Right lung (tissue), 5 donors: Measurements from ENCODE around the gene PLEKHA5. TPM values are rescaled to one million over a fixed set of nuclear protein-coding genes. Genes with fewer than 3 reads are reported as not detected.
"Not testable (repeated sequence)": the region's sequence is repeated elsewhere in the genome, so short reads cannot be mapped to it uniquely, and the experiment has no call there.

Experiments used
- DNase-seq, 2 donors: peaks; one replicate each; pipeline ENCODE4 v3.0.0-alpha.2; 2013
- polyA plus RNA-seq, 5 donors: library from polyadenylated mRNA; unstranded; fragments of 120-200 nt; gene quantifications; one replicate each; pipeline versions ENCODE4 v1.2.1 to v1.2.3, GENCODE V29; 2013; ENCODE audit warnings: inconsistent platforms in 1 of 5, low replicate concordance in 1 of 5; ENCODE audit not compliant: insufficient read length in 5 of 5, insufficient read depth in 1 of 5

The PLEKHA5 gene
- polyA plus RNA-seq, 5 donors, result 25.6 to 45.5 (median 38.3) TPM

DNA sequence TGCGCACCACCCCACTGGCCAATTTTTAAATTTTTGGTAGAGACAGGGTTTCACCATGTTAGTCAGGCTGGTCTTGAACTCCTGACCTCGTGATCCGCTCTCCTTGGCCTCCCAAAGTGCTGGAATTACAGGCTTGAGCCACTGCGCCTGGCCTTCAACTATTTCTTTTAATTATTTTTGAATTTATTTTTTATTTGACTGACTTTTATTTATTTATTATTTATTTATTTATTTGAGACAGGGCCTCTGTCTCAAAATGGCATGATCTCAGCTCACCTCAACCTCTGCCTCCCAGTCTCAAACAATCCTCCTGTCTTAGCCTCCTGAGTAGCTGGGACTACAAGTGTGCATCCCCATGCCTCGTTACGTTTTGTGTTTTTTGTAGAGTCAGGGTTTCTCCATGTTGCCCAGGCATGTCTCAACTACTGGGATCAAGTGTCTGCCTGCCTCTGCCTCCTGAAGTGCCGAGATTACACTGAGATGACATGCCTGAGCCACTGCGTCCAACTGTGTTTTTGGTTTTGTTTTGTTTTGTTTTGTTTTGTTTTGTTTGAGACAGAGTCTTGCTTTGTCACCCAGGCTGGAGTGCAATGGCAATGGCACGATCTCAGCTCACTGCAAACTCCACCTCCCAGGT, 271.2 kb downstream of the PLEKHA5 start:
- not testable (repeated sequence) for DNase-seq

DNA sequence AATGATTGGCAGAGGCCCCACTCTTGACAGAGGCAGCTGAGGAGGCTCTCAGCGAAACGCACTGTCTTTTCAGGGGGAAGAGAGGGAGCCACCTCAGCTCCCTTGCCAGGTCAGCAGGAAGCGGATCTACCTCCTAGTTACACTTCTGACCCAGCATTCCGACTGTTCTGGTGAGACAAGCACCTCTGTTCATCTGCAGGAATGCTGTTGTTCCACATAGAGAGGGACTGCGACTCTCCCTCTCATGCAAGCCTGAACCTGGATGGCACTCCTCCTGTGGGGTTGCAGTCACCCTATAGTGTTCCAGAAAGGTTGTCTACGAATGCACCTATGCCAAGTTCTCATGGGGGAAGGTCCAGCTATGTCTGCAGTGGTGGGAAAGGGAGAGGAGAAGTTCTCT, 272.7 kb downstream of the PLEKHA5 start:
- DNase-seq, result no peak

DNA sequence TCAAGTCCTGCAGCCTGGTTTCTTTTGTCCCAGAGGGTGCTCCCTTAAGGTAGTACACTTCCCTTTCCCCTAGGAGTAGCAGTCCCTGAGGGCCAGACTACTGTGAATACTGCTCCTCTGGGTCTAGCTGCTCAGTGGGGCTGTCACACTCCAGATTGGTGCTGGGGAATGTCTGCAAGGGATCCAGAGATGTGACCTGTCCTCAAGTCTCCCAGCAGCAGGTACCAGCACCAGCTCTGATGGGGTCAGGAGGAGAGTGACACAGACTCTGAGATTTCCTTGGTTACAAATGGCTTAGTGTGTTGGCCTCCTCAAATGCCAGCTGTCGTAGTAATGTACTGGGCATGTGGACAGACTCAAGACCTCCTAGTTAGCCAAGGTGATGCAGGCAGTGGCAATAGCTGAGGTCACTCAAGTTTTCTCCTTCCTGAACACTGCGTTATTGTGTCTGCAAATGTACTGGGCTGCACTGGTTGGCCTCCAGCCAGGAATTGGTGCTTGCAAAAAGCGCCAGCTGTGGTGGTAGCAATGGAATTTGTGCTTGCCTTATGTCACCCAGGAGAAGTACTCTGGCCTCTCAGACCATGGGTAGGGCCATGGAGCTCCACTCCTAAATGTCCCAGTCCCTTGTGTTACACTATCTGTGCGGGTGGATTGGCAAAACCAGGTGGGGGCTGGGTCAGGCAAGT, 273.4 kb downstream of the PLEKHA5 start:
- no peak for DNase-seq

DNA sequence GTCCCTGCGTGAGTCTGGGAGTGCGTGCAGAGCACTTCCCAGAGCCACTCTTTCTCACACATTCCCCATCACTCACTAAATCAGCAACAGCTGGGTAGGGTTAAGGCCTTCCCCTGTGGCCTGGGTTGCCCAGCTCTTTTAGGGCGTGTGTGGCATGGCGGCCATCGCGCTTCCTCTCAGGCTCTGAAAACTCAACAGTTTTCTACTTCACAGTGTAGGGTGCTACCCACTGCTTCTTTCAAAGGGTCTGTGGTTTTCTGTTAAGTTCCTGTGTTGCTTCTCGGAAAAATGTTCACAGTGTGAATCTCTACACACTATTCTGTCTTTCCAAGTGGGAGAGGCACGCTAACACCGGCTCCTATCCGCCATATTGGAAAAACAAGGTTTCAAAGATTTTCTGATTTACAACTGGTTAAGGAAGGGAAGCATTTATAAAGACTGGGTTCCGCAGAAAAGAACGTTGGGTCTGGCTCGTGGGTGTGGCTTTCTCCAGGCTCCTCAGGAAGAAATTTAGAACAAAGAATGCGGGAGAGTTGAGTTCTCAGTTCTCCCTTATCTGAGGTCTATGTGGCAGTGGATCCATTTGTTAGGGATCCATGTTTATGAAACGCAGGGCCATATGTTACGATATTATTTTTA, 274.8 kb downstream of the PLEKHA5 start:
- DNase-seq, result no peak

DNA sequence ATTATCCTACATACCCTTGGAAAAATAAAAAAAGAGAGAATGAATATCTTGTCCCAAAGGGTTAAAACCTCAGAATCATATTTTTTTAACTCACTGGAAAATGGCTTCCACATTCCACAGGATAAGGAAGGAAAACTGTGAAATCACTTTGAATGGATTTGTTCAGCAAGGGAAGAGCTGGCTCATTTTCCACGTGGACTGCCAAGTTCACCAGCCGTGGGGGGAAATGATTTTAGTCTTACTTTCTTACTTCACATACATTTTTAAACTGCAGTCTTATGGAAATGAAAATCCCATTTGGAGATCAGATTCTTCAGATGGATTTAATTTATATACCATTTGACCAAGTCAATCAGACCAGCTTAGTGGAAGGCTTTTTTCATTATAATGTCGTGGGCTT, 279.8 kb downstream of the PLEKHA5 start:
- no peak for DNase-seq

DNA sequence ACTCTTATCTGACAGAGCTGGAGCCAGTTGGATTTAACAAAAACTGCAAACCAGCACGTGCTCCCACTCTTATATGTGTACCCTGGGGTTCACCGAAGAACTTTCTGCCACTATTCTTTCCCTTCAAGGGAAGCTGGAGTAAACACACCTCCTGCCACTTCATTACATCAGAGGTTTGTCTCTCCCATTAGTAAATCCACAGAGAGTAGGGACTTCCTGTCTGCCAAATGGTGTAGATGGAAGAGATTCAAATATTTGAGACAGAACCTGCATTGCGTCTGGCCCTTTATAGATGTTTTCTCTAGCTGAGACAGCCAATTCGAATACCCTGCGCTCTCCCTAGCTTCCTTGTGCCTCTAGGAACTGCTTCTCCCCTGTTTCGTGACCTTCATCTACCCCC, 280.7 kb downstream of the PLEKHA5 start:
- DNase-seq, result no peak

DNA sequence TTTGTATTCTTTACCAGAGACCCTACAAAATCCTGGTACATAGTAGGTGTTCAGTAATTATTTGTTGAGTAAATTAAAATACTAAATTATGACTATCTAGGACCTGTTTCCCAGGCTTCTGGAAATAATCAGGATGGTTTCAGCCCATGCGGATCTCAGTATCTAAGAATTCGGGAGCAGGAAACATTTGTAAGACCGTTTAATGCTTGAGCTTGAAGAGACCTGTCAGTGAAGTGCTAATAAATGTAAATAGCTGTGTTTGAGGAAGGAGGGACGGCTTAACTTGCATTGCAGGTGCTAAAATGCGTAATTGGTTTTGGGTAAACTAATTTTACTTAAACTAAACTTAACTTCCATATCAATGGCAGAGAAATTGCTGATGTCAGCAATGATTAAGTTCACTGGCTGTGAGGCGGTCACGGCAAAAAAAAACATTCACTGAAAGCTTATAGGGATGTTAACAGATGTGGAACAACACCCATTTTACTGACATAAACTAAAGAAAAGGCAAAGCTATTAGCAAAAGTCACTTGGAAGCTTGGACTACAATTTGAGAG, 281.2 kb downstream of the PLEKHA5 start:
- no peak for DNase-seq

DNA sequence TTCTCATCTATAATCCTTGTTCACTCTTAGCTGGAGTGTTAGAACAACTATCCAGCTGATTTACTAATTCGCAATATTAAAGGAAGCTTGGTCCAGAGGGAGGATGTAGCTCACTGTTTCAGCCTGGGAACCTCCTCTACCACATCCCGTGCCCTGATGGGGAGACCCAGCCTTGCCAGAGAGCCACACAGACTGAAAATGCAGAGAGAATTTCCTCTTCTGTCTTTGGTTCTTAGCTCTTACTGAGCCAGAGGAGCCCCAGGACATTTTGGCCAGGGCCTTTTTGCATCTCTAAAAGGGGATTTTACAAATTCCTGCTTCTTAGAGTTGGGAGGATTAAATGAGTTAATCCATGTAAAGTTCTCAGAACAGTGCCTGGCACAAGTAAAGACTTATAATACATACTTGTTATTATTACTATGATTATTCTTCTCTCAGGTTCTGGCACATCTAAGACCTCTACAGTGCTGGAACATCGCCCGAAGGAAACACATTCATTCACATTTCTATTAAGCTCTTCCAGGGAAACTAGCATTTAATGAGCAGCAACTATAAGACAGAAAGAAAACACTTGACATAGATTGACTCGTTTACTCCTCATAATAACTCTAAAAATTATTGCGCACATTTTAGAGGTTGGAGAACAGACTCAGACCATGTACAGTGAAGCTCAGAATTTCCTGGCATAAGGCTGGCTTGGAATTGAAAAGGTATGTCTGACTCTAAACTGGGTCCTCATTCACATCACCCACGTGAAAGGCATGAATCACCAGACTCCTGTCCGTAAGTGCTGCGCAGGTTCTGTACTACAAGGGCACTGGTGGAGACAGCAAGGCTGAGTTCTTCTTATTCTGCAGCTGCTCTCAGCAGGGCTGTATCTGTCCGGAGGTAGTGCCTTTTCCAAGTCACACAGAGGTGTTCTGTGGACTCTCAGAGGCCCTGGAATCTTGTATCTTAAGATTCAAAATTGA, 282.0 kb downstream of the PLEKHA5 start:
- no peak for DNase-seq

DNA sequence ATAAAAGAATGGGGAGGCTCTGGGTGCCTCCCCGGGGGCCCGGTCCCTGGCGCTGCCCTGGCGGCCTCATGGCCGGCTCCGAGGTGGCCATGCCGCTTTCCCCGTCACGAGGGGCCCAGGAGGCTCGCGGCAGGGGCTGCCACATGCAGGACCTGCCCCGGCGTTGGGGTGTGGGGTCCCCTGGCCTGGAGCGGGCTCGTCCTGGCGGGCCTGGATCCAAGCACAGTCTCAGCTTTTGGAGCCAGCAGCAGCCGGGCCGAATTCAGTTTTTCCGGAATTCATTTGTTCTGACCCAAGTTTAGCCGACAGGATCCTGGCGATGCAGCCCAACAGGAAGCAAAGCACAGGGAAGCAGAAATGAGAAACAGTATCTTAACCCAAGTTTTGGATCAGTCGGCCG, 283.3 kb downstream of the PLEKHA5 start:
- no peak for DNase-seq

DNA sequence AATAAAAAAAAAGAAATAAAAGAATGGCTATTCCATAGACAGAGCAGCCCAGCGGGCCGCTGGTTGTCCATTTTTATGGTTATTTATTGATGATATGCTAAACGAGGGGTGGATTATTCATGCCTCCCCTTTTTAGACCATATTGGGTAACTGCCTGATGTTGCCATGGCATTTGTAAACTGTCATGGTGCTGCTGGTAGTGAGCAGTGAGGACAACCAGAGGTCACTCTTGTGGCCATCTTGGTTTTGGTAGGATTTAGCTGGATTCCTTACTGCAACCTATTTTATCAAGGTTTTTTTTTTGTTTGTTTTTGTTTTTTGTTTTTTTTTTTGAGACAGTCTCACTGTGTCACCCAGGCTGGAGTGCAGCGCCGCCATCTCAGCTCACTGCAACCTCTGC, 284.0 kb downstream of the PLEKHA5 start:
- DNase-seq, result not testable (repeated sequence)

DNA sequence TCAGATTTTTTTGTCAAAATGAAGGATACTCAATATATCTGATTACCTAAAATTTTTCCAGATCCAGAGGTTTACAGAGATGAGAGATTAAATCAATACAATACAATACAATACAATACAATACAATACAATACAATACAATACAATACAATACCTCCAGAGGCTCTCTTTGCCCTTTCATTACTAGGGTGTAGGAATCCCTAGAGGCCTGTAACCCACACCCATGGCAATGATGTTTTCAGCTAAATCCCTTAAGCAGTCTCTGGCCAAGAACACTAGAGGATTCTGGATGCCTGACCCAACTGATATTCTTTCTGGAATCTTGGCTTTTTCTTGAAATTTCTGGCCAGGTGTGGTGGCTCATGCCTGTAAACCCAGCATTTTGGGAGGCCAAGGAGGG, 286.0 kb downstream of the PLEKHA5 start:
- DNase-seq, result no peak

DNA sequence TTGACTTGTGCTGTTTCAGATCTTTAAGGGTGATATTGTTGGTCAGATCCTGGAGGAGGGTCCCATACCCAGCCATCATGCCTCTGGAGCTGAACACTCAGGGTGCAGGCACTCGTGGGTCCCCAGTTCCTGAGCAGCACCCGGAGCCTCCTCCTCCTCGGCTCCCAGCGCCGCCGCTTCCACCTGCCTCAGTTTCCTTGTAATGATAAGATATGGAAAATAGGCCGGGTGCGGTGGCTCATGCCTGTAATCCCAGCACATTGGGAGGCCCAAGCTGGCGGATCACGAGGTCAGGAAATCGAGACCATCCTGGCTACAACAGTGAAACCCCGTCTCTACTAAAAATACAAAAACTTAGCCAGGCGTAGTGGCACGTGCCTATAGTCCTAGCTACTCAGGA, 289.6 kb downstream of the PLEKHA5 start:
- DNase-seq, result no peak

DNA sequence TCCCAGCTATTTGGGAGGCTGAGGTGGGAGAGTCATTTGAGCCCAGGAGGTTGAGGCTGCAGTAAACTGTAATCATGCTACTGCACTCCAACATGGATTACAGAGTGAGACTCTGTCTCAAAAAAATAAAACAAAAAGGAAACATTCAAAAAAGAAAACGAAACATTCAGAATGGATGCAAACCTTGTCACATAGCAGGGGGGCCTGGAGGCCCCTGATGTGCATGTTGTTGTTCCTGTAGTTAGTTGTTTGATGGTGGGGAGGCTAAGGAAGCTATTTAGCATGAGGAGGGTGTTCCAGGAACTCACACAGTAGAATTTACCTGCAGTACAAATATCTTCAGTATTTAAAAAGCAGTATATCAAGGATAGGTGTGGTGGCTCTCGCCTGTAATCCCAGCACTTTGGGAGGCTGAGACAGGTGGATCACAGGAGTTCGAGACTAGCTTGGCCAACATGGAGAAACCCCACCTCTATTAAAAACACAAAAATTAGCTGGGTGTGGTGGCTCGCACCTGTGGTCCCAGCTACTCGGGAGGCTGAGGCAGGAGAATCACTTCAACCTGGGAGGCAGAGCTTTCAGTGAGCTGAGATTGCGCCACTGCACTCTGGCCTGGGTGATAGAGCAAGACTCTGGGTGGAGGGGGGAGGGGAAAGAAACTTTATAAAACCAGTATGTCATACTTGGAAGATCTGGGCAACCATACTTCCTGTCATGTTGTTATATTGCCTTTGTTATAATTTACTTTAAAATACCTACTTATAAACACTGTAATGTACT, 292.2 kb downstream of the PLEKHA5 start:
- DNase-seq, result no peak

DNA sequence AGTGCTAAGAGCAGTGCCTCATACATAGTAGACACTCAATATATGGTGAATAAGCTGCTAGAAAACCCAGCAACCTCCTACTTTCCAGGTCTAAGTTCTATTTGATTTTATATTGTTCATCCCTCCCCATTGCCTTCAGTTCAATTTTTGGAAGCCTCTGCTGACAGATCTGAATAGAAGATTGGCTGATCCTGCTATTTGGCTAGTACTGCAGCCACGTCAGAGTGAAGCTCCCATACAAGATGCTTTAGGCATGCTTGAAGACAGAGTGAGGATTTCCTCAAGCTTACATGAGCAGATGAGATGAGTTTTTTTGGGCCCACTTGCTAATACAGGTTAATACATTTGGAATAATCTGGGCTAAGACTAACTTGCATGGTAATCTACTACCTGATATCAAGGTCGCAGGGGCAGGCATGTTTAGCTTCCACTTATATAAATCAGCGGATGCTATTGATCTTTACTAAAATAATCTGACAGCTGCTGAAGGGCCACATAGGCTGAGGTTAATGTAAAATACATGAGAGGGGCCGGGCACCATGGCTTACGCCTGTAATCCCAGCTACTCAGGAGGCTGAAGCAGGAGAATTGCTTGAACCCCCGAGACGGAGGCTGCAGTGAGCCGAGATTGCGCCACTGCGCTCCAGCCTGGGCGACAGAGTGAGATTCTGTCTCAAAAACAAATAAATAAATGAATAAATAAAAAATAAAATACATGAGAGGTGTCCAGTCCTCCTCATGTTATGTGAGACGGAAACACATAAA, 293.8 kb downstream of the PLEKHA5 start:
- no peak for DNase-seq
